GM12872 (cell line): ENCODE results near the gene JAKMIP2.

ENCODE experiments used
- CTCF ChIP-seq: IDR thresholded peaks from 3 replicates; pipeline ENCODE4 v1.5.1; 2011; ENCODE audit warnings: low read depth, mild to moderate bottlenecking, low read length, moderate library complexity; ENCODE audit not compliant: insufficient read depth

The JAKMIP2 gene

DNA sequence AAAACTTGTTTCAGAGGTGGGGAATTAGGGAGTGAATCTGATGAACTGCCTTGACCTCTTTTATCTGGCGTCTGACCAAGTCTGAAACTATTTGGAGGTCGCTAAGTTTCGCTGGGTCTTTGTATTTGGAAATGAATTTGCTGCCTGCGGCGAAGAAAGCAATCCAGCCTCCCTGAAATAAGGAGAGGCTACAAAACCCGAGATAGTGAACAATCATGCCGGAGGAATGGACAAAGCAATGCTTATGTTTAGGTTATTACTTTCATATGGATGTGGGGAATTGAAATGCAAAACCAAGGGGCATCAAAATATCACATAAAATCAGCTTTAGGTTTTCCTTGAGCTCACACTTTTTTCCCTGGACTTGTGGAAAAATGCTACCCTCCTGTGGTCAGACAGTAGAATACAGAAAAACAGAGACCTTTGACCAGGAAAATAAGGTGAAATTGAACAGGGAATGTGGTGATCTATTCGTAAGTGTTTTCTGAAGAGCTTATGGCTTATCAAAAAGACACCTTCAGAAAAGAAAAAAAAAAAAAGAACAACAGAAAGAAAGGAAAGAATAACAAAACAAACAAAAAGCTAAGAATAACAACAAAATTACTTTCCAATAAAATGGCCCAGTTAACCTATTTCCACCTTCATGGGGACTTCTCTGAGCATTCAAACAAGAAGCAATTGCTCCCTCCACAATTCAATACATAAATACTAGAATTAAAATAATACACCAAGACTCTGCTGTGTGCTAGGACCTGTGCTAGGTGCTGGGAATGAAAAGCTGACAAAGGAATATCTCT lies 204.1 kb downstream of the JAKMIP2 start:
- peak; percentile 36; the same call in 1 of the 3 replicates for TF ChIP-seq CTCF

- peak; percentile 88 for TF ChIP-seq CTCF
Observed at GRCh38 chr5:147576646-147577535, 205.6 kb downstream of the JAKMIP2 start.

GRCh38 chr5:147575598-147575997 lies 206.9 kb downstream of the JAKMIP2 start:
- TF ChIP-seq CTCF, result no peak

DNA sequence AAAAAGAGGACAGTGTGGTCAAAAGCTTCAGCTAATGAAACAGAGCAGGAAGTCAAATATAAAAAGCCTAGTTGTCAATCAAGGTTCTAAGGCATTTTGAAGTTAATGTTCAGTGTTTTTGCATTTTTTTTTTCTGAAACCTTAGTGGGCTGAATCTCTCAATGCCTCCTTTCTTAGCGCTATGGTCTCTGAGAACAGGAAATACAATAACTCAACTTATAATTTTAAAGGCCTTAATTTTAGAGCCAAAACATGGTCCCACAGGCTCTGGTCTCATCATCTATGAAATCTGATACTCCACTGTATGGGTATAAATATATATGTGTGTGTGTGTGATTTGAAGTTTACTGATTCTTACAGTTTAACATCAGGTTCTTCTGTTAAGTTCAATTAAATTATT lies 209.3 kb downstream of the JAKMIP2 start:
- no peak for TF ChIP-seq CTCF

GRCh38 chr5:147568710-147569406 lies 213.7 kb downstream of the JAKMIP2 start:
- no peak for TF ChIP-seq CTCF

- TF ChIP-seq CTCF, result no peak
Observed at GRCh38 chr5:147567917-147568598, 214.5 kb downstream of the JAKMIP2 start.
